Right cardiac atrium (tissue), 5 donors: Measurements from ENCODE around the gene MOCS3. TPM values are rescaled to one million over a fixed set of nuclear protein-coding genes. Genes with fewer than 3 reads are reported as not detected.

Experiments
- ATAC-seq, 2 donors: fragments of 200-7000 bp; cut with Tn5 transposase; one replicate each; pipeline versions ENCODE4 v1.8.0 to v1.9.1; 2020; ENCODE audit warnings: moderate library complexity in 2 of 2, mild to moderate bottlenecking in 1 of 2
- DNase-seq, 3 donors: peaks; one replicate each; pipeline ENCODE4 v3.0.0-alpha.2; 2020
- H3K27ac ChIP-seq: one replicate; pipeline ENCODE4 v1.5.1; 2013; ENCODE audit warnings: mild to moderate bottlenecking, low read length, control low read depth, moderate library complexity
- H3K27me3 ChIP-seq: one replicate; pipeline ENCODE4 v1.6.1; 2013; ENCODE audit not compliant: control insufficient read depth, insufficient read depth
- H3K4me1 ChIP-seq: one replicate; pipeline ENCODE4 v1.6.1; 2013; ENCODE audit warnings: low read length; ENCODE audit not compliant: control insufficient read depth, insufficient read depth
- H3K4me3 ChIP-seq: one replicate; pipeline ENCODE4 v1.5.1; 2013; ENCODE audit warnings: low read length, control low read depth
- H3K9me3 ChIP-seq: one replicate; pipeline ENCODE4 v1.6.1; 2013; ENCODE audit warnings: low read length; ENCODE audit not compliant: control insufficient read depth
- WGBS: extraction: QIAGEN DNeasy Blood & Tissue Kit; methylation state at CpG from one replicate; pipeline ENCODE4 v1.1.7; 2013; 5-methylcytosine and 5-hydroxymethylcytosine counted together
- intact Hi-C, 4 donors: fragments of 100-400 bp; cut with DNase I; formaldehyde crosslinking; loops; one replicate each; pipeline versions ENCODE4 v1.11.0 to v1.14.0; 2022 to 2023
- polyA plus RNA-seq: library from polyadenylated mRNA; stranded (reverse); fragments of 200-250 nt; gene quantifications from one replicate; pipeline ENCODE4 v1.2.3, GENCODE V29; 2013
- total RNA-seq, 4 donors: library from RNA; stranded (reverse); fragmentation: NEBNext Ultra II Directional; extraction: Animal tissue kit (Norgen Biotek cat#: 25700); gene quantifications; one replicate each; pipeline ENCODE4 v1.2.1, GENCODE V29; 2021
- donor health status: healthy with polysubstance abuse.
- donor health status: DM: no; HTN: yes; CAD: no.
- donor health status: DM: no; HTN: no; CAD: no.
- donor health status: DM: no; HTN: yes; CAD: no; lungs with severe emphysema.
- donor health status: DM: yes; HTN: yes; CAD: no.

MOCS3 gene
- total and polyA plus RNA-seq, 5 donors, result 1.7 to 3.1 (median 2.9) TPM

DNA sequence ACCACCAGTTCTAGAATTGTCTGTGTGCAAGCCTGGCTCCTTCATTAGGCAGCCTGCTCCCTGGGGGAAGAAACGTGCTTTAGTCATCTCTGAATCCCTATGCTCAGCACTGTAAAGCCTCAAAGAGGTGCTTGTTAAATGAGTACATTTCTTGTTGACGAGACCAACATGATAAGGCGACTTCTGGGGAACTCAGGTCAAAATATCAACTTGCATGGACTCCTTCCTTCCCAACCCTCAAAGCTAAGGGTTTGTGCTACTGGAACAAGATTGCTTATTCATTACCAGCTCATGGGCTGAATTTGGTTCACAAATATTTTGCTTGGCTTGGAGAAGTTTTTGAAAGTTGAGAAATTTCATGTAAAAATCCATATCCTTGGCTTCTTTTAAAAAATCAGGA, 53.7 kb downstream of the MOCS3 start:
- Histone ChIP-seq H3K4me3 (no peak overlapping the region), H3K9me3 (no peaks in the 10 kb centered on the region), H3K4me1 (no peaks in the 10 kb centered on the region), H3K27me3 (no peaks in the 10 kb centered on the region), H3K27ac (no peak overlapping the region)
- WGBS, result 59% methylated on average over 3 of the region's 3 CpGs
- no peak for ATAC-seq
- intact Hi-C loops, result no loop called here
- DNase-seq, result no peak

Other genes starting within 250 kb of the MOCS3 start
- gene PARD6B, start 227.2 kb upstream of the MOCS3 start, total RNA-seq, result 1 to 10 TPM; 2.5 to 5.2 (median 3.5) TPM
- 0.93 TPM for gene PARD6B, start 227.2 kb upstream of the MOCS3 start, polyA plus RNA-seq
- gene BCAS4, start 163.8 kb upstream of the MOCS3 start, total RNA-seq, result 1 to 10 TPM; 1.6 to 3.5 (median 2.2) TPM
- gene BCAS4, start 163.8 kb upstream of the MOCS3 start, polyA plus RNA-seq, result 2.4 TPM
- gene ADNP, start 27.4 kb upstream of the MOCS3 start, total RNA-seq, result 10 to 100 TPM; 35.7 to 44.1 (median 39.6) TPM
- gene ADNP, start 27.4 kb upstream of the MOCS3 start, polyA plus RNA-seq, result 16.3 TPM
- gene DPM1, start 286 bp upstream of the MOCS3 start, total RNA-seq, result 10 to 100 TPM; 36.1 to 43.0 (median 40.2) TPM
- gene DPM1, start 286 bp upstream of the MOCS3 start, polyA plus RNA-seq, result 61.2 TPM
- 1 to 10 TPM in 3 of 4 donors, under 1 TPM in 1; 0.65 to 1.7 (median 1.3) TPM for gene KCNG1, start 64.3 kb downstream of the MOCS3 start, total RNA-seq
- 0.41 TPM for gene KCNG1, start 64.3 kb downstream of the MOCS3 start, polyA plus RNA-seq